HepG2 (cell line): ENCODE results near the gene CRYGA. TPM values are rescaled to one million over a fixed set of nuclear protein-coding genes. Genes with fewer than 3 reads are reported as not detected.

Experiments used
- ETV6 ChIP-seq: sonication (generic); formaldehyde crosslinking; conservative IDR thresholded peaks from 2 replicates; pipeline ENCODE4 v1.4.0; 2020; ENCODE audit warnings: missing genetic modification reagents
- GATAD2A ChIP-seq: IDR thresholded peaks from 2 replicates; pipeline ENCODE4 v1.6.1; 2016
- HHEX ChIP-seq: IDR thresholded peaks from 2 replicates; pipeline ENCODE4 v1.6.1; 2016; ENCODE audit warnings: control low read depth
- HNRNPUL1 ChIP-seq: fragments of 200-400 bp; formaldehyde crosslinking; IDR thresholded peaks from 2 replicates; pipeline ENCODE4 v1.6.1; 2017; ENCODE audit warnings: low read depth, mild to moderate bottlenecking, low read length, moderate library complexity
- IKZF4 ChIP-seq: sonication (generic); formaldehyde crosslinking; IDR thresholded peaks from 2 replicates; pipeline ENCODE4 v1.5.1; 2020; ENCODE audit warnings: borderline replicate concordance, mild to moderate bottlenecking, low read depth, missing genetic modification reagents; ENCODE audit errors: not compliant biosample characterization
- MAFF ChIP-seq: IDR thresholded peaks from 2 replicates; pipeline ENCODE4 v1.6.1; 2011; ENCODE audit warnings: low read depth, low read length, improper control_type of control experiment
- NONO ChIP-seq, 2 experiments: fragments of 450-650 bp in 1 of 2; sonication (generic) in 1 of 2; formaldehyde crosslinking in 1 of 2; IDR thresholded peaks in 1 of 2; conservative IDR thresholded peaks in 1 of 2; 2 replicates each; pipeline versions ENCODE4 v1.6.1 to v1.8.0; 2017 to 2022; ENCODE audit warnings: mild to moderate bottlenecking in 1 of 2, missing genetic modification reagents in 1 of 2, moderate library complexity in 1 of 2
- POLR2AphosphoS2 ChIP-seq: IDR thresholded peaks from 2 replicates; pipeline ENCODE4 v1.6.1; 2011; ENCODE audit warnings: low read depth, low read length, improper control_type of control experiment
- RBM22 ChIP-seq: fragments of 200-400 bp; formaldehyde crosslinking; optimal IDR thresholded peaks from 2 replicates; pipeline ENCODE3; 2017; ENCODE audit warnings: mild to moderate bottlenecking, low read length, moderate library complexity
- RORA ChIP-seq: sonication (generic); formaldehyde crosslinking; IDR thresholded peaks from 2 replicates; pipeline ENCODE4 v1.5.0; 2020; ENCODE audit warnings: mild to moderate bottlenecking, missing genetic modification reagents, moderate library complexity
- SAP130 ChIP-seq: IDR thresholded peaks from 2 replicates; pipeline ENCODE4 v1.6.1; 2016; ENCODE audit warnings: low read depth
- SMAD3 ChIP-seq: sonication (generic); formaldehyde crosslinking; IDR thresholded peaks from 2 replicates; pipeline ENCODE4 v1.4.0; 2020; ENCODE audit warnings: missing genetic modification reagents
- STAT5B ChIP-seq: sonication (generic); formaldehyde crosslinking; IDR thresholded peaks from 2 replicates; pipeline ENCODE4 v1.4.0; 2020; ENCODE audit warnings: missing genetic modification reagents
- ZKSCAN8 ChIP-seq: IDR thresholded peaks from 2 replicates; pipeline ENCODE4 v1.6.1; 2016; ENCODE audit warnings: borderline replicate concordance, missing genetic modification reagents, missing compliant biosample characterization
- ZNF224 ChIP-seq: sonication (generic); formaldehyde crosslinking; IDR thresholded peaks from 2 replicates; pipeline ENCODE4 v1.5.0; 2020; ENCODE audit warnings: mild to moderate bottlenecking, missing genetic modification reagents
- ZNF274 ChIP-seq: sonication (generic); formaldehyde crosslinking; IDR thresholded peaks from 2 replicates; pipeline ENCODE4 v1.5.1; 2020; ENCODE audit warnings: mild to moderate bottlenecking, missing genetic modification reagents
- ZNF460 ChIP-seq: sonication (generic); formaldehyde crosslinking; IDR thresholded peaks from 2 replicates; pipeline ENCODE4 v1.5.1; 2020; ENCODE audit warnings: missing genetic modification reagents, mild to moderate bottlenecking, borderline replicate concordance
- ZNF530 ChIP-seq: sonication (generic); formaldehyde crosslinking; IDR thresholded peaks from 2 replicates; pipeline ENCODE4 v1.5.0; 2020; ENCODE audit warnings: low read depth, mild to moderate bottlenecking, missing genetic modification reagents
- ZNF556 ChIP-seq: sonication (generic); formaldehyde crosslinking; IDR thresholded peaks from 2 replicates; pipeline ENCODE4 v1.4.0; 2020; ENCODE audit warnings: mild to moderate bottlenecking, missing genetic modification reagents, borderline replicate concordance
- ZNF652 ChIP-seq: IDR thresholded peaks from 2 replicates; pipeline ENCODE4 v1.6.1; 2016; ENCODE audit warnings: low read depth, borderline replicate concordance
- polyA plus RNA-seq, 8 experiments: library from polyadenylated mRNA; depleted of rRNA in 3 of 8; stranded (reverse) in 7 of 8; unstranded in 1 of 8; fragments of >200 nt; fragmentation: Illumina TruSeq in 4 of 8; extraction: Trizol in 4 of 8; gene quantifications; 2 replicates each; pipeline versions ENCODE4 v1.2.1 to v1.2.3, GENCODE V29; 2011 to 2016; ENCODE audit warnings: low read depth in 4 of 8, missing spikeins in 1 of 8, mixed read lengths in 1 of 8; ENCODE audit not compliant: insufficient read depth in 1 of 8
- total RNA-seq, 5 experiments: library from RNA; depleted of rRNA; stranded (reverse); fragments of >200 nt; fragmentation: Illumina TruSeq; extraction: Trizol; gene quantifications; 2 replicates each; pipeline ENCODE4 v1.2.3, GENCODE V29; 2016; ENCODE audit warnings: low read depth in 1 of 5
- TF ChIP-seq, protein P1 (sequence below): IDR thresholded peaks from 2 replicates; pipeline ENCODE4 v1.6.1; 2016; ENCODE audit warnings: low read depth, control low read depth
- TF ChIP-seq, protein P2 (sequence below): IDR thresholded peaks from 2 replicates; pipeline ENCODE4 v1.6.1; 2018; ENCODE audit warnings: missing genetic modification reagents
- TF ChIP-seq, protein P3 (sequence below): sonication (generic); formaldehyde crosslinking; IDR thresholded peaks from 2 replicates; pipeline ENCODE4 v1.5.0; 2020; ENCODE audit warnings: missing genetic modification reagents, mild to moderate bottlenecking, borderline replicate concordance
- TF ChIP-seq, protein P4 (sequence below): sonication (generic); formaldehyde crosslinking; IDR thresholded peaks from 2 replicates; pipeline ENCODE4 v1.5.1; 2020; ENCODE audit warnings: missing genetic modification reagents, mild to moderate bottlenecking, borderline replicate concordance

The CRYGA gene
- total and polyA plus RNA-seq, 2 of the 13 experiments (the other 11 are each of a cell fraction or from before 2014, with no cell fraction given): not detected

DNA sequence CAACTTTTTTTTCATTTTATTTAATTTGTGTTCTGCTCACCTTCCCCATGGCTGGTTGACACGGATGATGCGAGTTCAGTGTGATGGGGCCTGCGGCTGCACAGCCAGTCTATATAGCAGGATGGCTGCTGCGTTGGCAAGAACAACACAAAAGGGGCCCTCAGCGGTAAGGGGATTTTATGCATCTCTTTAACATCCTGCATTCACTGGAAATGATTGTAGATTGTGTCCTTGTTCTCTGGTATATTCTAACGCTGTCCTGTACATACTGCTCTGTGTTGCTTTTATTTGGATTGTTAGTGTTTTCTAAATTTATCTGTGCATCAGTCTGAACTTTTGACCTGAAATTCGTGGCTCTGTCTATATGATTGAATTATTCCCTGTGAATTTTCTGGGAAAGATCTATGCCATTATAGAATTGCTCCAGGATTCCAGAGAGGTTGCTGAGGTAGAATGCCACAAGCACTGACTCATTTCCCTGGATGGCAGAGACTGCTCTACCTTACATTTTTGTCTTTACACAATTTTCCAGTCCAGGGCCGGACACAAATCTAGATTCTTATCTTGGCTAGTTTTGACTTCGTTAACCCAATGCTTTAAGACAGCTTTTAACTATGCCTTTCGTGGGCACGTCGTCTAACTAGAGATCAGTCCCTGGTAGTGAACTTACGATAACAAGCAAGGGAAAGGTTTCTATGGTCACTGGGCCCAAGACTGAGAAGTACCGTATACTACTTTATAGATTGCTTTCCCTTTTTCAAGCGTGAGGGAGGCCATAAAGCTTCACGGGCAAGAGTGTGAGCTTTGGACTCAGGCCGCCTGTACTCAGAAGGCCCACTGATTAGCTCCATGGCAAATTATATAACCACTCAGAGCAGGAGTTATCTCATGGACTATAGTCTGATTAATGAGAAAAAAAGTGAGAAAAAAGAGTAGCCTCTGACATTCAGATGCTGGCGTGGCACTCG lies 33.4 kb downstream of the CRYGA start, which contains the start of gene CRYGC (continued):
- TF ChIP-seq, protein P1, sequence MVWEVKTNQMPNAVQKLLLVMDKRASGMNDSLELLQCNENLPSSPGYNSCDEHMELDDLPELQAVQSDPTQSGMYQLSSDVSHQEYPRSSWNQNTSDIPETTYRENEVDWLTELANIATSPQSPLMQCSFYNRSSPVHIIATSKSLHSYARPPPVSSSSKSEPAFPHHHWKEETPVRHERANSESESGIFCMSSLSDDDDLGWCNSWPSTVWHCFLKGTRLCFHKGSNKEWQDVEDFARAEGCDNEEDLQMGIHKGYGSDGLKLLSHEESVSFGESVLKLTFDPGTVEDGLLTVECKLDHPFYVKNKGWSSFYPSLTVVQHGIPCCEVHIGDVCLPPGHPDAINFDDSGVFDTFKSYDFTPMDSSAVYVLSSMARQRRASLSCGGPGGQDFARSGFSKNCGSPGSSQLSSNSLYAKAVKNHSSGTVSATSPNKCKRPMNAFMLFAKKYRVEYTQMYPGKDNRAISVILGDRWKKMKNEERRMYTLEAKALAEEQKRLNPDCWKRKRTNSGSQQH (CRISPR knock-in tag): no peak
- TF ChIP-seq ZNF556 (CRISPR knock-in tag): 0 out of 2 replicates have a peak, but pooled peaks have one; percentile 8
- TF ChIP-seq, protein P2, sequence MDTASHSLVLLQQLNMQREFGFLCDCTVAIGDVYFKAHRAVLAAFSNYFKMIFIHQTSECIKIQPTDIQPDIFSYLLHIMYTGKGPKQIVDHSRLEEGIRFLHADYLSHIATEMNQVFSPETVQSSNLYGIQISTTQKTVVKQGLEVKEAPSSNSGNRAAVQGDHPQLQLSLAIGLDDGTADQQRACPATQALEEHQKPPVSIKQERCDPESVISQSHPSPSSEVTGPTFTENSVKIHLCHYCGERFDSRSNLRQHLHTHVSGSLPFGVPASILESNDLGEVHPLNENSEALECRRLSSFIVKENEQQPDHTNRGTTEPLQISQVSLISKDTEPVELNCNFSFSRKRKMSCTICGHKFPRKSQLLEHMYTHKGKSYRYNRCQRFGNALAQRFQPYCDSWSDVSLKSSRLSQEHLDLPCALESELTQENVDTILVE (CRISPR knock-in tag): 0 out of 2 replicates have a peak, but pooled peaks have one; percentile 43
- TF ChIP-seq ZNF652 (CRISPR knock-in tag): peak; percentile 54; the same call in 1 of the 2 replicates
- TF ChIP-seq RORA (CRISPR knock-in tag): no peak
- TF ChIP-seq NONO (IDR thresholded peaks at IDR 0.05): no peak
- TF ChIP-seq NONO (CRISPR knock-in tag; conservative IDR thresholded peaks at IDR 0.05): 0 out of 2 replicates have a peak, but pooled peaks have one; percentile 31
- TF ChIP-seq POLR2AphosphoS2: no peak
- no peak for TF ChIP-seq ZNF530 (CRISPR knock-in tag)
- no peak for TF ChIP-seq RBM22
- no peak for TF ChIP-seq HNRNPUL1
- TF ChIP-seq ZNF460: no peak
- no peak for TF ChIP-seq ETV6 (CRISPR knock-in tag)
- no peak for TF ChIP-seq STAT5B (CRISPR knock-in tag)
- peak; percentile 56 for TF ChIP-seq SAP130 (CRISPR knock-in tag)
- TF ChIP-seq, protein P3, sequence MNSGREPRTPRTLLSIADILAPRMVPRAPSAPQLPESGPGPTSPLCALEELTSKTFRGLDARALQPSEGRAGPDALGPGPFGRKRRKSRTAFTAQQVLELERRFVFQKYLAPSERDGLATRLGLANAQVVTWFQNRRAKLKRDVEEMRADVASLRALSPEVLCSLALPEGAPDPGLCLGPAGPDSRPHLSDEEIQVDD (CRISPR knock-in tag): no peak
- 0 out of 2 replicates have a peak, but pooled peaks have one; percentile 52 for TF ChIP-seq ZNF224 (CRISPR knock-in tag)
- 0 out of 2 replicates have a peak, but pooled peaks have one; percentile 42 for TF ChIP-seq SMAD3 (CRISPR knock-in tag)
- no peak for TF ChIP-seq HHEX (CRISPR knock-in tag)
- peak; percentile 74 for TF ChIP-seq GATAD2A (CRISPR knock-in tag)
- no peak for TF ChIP-seq ZNF274
- TF ChIP-seq, protein P4, sequence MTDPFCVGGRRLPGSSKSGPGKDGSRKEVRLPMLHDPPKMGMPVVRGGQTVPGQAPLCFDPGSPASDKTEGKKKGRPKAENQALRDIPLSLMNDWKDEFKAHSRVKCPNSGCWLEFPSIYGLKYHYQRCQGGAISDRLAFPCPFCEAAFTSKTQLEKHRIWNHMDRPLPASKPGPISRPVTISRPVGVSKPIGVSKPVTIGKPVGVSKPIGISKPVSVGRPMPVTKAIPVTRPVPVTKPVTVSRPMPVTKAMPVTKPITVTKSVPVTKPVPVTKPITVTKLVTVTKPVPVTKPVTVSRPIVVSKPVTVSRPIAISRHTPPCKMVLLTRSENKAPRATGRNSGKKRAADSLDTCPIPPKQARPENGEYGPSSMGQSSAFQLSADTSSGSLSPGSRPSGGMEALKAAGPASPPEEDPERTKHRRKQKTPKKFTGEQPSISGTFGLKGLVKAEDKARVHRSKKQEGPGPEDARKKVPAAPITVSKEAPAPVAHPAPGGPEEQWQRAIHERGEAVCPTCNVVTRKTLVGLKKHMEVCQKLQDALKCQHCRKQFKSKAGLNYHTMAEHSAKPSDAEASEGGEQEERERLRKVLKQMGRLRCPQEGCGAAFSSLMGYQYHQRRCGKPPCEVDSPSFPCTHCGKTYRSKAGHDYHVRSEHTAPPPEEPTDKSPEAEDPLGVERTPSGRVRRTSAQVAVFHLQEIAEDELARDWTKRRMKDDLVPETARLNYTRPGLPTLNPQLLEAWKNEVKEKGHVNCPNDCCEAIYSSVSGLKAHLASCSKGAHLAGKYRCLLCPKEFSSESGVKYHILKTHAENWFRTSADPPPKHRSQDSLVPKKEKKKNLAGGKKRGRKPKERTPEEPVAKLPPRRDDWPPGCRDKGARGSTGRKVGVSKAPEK: no peak
- TF ChIP-seq IKZF4 (CRISPR knock-in tag): no peak
- no peak for TF ChIP-seq MAFF
- TF ChIP-seq ZKSCAN8 (CRISPR knock-in tag): no peak; the same call in 1 of the 2 replicates
